GM19238 (cell line): ENCODE results near the gene IL17RA.
"Not testable (repeated sequence)": the region's sequence is repeated elsewhere in the genome, so short reads cannot be mapped to it uniquely, and the experiment has no call there.

Source experiments
- DNase-seq: peaks from one replicate; pipeline ENCODE4 v3.0.0; 2011; ENCODE audit warnings: low spot score; ENCODE audit not compliant: insufficient read length

The IL17RA gene

GRCh38 chr22:17084554-17085276 is at the start of gene IL17RA:
Gene IL17RA, plus strand, starts transcription at chr22:17085000. Its CDS starts 92 bp downstream, at chr22:17085092.
- DNase-seq, result peak; percentile 80

GRCh38 chr22:17035246-17035645 is 49.6 kb upstream of the IL17RA start:
- DNase-seq, result no peak

GRCh38 chr22:17035976-17036841 is 48.6 kb upstream of the IL17RA start:
- DNase-seq, result not testable (repeated sequence)

GRCh38 chr22:17036842-17037711 is 47.7 kb upstream of the IL17RA start:
- DNase-seq, result not testable (repeated sequence)

GRCh38 chr22:17043521-17043920 is 41.3 kb upstream of the IL17RA start:
- no peak for DNase-seq

GRCh38 chr22:17046566-17047348 is 38.0 kb upstream of the IL17RA start:
- DNase-seq, result no peak

- DNase-seq, result no peak
Measured at GRCh38 chr22:17047656-17048055, 37.1 kb upstream of the IL17RA start.

GRCh38 chr22:17056058-17056457 is 28.7 kb upstream of the IL17RA start:
- no peak for DNase-seq

- no peak for DNase-seq
Measured at GRCh38 chr22:17056807-17057206, 28.0 kb upstream of the IL17RA start.

GRCh38 chr22:17057959-17058814 is 26.6 kb upstream of the IL17RA start:
- peak; percentile 37 for DNase-seq

GRCh38 chr22:17060126-17060525 is 24.7 kb upstream of the IL17RA start:
- no peak for DNase-seq

- DNase-seq, result no peak
Measured at GRCh38 chr22:17063411-17064106, 21.2 kb upstream of the IL17RA start.

- DNase-seq, result no peak
Measured at GRCh38 chr22:17064498-17065100, 20.2 kb upstream of the IL17RA start.

- no peak for DNase-seq
Measured at GRCh38 chr22:17065433-17065832, 19.4 kb upstream of the IL17RA start.

- DNase-seq, result no peak
Measured at GRCh38 chr22:17072877-17073276, 11.9 kb upstream of the IL17RA start.

GRCh38 chr22:17074648-17075002 is 10.2 kb upstream of the IL17RA start:
- DNase-seq, result no peak

- DNase-seq, result no peak
Measured at GRCh38 chr22:17077255-17077654, 7.5 kb upstream of the IL17RA start.

- no peak for DNase-seq
Measured at GRCh38 chr22:17079572-17079971, 5.2 kb upstream of the IL17RA start.

GRCh38 chr22:17083255-17083654 is 1.5 kb upstream of the IL17RA start:
- DNase-seq, result no peak
